ENCODE measurements around the gene PRKCA.
"Not testable (repeated sequence)": the region's sequence is repeated elsewhere in the genome, so short reads cannot be mapped to it uniquely, and the experiment has no call there.

PRKCA gene

DNA sequence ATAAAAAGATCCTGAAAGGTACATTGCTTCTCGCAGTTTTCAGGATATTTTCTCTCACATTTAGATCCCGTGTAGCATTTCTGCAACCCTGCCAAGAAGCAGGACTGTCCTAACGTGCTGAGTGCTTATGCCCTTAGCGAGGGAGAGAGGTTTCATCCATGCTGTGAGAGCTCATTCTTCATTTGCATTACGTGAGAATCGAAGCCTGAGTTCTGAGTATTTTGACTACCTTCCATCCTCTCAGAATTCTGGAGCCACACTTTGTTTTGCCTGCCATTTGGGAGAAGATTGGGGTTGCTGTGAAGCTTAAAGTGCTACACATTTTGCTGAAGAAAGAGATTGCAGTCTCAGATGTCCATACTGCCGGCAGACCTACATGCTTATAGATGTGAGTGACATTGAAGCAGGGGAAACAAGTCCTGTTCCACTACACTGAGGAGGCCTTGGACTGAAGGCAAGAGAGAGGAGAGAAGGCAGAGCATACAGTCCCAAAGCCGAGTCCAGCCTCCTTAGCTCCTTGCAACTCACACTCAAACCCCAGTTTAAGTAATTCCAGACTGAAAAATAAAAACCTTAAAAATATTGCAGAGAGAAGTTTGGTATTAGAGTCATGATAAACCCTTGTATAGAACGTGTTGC is 183.0 kb downstream of the PRKCA start:
- TF ChIP-seq, protein P1, sequence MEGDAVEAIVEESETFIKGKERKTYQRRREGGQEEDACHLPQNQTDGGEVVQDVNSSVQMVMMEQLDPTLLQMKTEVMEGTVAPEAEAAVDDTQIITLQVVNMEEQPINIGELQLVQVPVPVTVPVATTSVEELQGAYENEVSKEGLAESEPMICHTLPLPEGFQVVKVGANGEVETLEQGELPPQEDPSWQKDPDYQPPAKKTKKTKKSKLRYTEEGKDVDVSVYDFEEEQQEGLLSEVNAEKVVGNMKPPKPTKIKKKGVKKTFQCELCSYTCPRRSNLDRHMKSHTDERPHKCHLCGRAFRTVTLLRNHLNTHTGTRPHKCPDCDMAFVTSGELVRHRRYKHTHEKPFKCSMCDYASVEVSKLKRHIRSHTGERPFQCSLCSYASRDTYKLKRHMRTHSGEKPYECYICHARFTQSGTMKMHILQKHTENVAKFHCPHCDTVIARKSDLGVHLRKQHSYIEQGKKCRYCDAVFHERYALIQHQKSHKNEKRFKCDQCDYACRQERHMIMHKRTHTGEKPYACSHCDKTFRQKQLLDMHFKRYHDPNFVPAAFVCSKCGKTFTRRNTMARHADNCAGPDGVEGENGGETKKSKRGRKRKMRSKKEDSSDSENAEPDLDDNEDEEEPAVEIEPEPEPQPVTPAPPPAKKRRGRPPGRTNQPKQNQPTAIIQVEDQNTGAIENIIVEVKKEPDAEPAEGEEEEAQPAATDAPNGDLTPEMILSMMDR (conservative IDR thresholded peaks at IDR 0.05; ENCODE audit: low read length) = no peak
- DNase-seq (ENCODE audit: low read depth) = no peak
- H3K4me3 ChIP-seq (ENCODE audit: low read length) = no peak overlapping the region

DNA sequence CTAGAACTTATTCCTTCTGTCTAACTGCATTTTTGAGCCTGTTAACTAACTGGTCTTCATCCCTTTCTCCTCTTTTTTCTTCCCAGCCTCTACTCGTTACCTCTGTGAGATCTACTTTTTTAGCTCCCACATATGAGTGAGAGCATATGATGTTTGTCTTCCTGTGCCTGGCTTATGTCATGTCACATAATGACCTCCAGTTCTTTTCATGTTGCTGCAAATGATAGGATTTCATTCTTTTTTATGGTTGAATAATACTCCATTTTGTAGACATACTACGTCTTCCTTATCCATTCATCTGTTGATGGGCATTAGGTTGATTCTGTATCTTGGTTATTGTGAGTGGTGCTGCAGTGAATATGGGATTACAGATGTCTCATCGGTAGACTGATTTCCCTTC is 184.7 kb downstream of the PRKCA start:
- H3K4me3 ChIP-seq (ENCODE audit: low read length) = no peak overlapping the region
- DNase-seq (ENCODE audit: low read depth) = no peak
- TF ChIP-seq, protein P1 (conservative IDR thresholded peaks at IDR 0.05; ENCODE audit: low read length) = no peak

DNA sequence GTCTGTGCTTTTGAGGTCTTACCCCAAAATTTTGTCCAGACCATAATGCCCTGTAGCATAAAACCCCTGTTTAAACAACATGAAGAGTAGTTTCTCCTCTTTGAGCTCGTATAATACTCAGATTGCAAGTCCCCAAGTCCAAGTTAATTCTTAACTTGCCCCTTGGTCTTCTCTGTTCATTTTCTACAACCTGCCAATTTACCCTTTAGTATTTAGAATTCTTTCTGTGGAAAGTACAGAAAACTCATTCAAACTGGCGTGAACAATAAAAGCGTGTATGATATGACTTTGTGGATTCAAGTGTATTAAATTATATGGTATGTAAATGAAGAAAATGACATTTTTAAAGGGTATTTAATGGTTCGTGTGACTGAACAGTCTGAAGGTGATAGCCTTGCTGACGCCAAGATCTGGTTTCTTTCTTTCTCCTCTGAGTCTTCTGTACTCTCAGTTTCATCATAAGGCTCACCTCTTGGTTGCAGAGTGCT is 185.6 kb downstream of the PRKCA start:
- DNase-seq (ENCODE audit: low read depth) = no peak
- TF ChIP-seq, protein P1 (conservative IDR thresholded peaks at IDR 0.05; ENCODE audit: low read length) = no peak
- H3K4me3 ChIP-seq (ENCODE audit: low read length) = no peak overlapping the region

DNA sequence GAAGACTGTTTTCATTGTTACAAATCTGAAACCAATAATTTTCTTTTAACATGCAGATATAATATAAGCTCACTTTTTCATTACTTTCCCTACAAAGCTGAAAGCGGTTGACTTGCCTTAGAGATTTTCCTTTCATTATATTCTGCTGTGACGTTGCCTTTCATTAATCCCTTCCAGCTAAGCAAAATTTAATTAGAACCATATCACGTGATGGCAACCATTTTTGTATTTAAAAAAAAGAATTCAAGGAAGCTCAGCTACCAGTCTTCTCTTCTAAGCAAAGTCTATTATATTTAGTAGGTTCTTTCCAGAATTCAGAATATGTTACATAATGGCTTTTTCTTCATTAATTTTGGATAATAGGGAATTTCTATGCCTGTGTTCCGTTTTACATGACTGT is 186.5 kb downstream of the PRKCA start:
- H3K4me3 ChIP-seq (ENCODE audit: low read length) = no peak overlapping the region
- no peak for DNase-seq (ENCODE audit: low read depth)
- TF ChIP-seq, protein P1 (conservative IDR thresholded peaks at IDR 0.05; ENCODE audit: low read length) = no peak

DNA sequence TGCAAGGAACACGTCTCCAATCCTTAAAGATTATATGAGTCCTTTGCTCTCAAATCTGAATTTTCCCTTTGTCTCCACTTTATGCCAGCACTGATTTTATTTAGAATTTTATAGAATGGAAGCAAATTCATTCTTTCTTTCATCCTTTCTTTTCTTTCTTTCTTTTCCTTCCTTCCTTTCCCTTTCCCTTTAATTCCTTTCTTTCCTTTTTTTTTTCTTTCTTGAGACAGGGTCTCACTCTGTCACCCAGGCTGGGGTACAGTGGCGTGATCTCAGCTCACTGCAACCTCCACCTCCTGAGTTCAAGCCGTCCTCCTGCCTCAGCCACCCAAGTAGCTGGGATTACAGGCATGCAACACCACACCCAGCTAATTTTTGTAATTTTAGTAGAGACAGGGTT is 187.2 kb downstream of the PRKCA start:
- not testable (repeated sequence) for H3K4me3 ChIP-seq (ENCODE audit: low read length)

DNA sequence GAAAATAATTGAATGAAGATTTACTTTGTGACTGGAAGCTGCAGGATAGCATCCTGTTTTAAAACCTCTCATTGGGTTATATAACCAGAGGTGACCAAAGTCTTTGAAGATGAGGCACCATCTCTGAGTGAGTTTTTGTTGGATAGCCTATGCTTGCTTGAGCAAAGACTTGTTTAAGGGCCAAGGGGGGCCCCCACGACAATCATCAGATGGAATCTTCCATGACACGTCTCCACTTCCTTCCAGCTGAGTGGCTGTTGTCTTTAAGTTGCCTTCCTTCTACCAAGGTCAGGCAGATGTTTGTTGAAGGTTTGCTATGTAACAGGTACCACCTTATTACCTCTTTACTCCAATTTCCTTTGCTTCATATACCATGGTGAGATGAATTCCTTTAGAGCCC is 188.8 kb downstream of the PRKCA start:
- H3K4me3 ChIP-seq (ENCODE audit: low read length) = no peak overlapping the region
- DNase-seq (ENCODE audit: low read depth) = no peak
- TF ChIP-seq, protein P1 (conservative IDR thresholded peaks at IDR 0.05; ENCODE audit: low read length) = no peak

More for the DNA sequence above, 187.2 kb downstream of the PRKCA start:
- not testable (repeated sequence) for DNase-seq (ENCODE audit: low read depth)

- no peak for DNase-seq (ENCODE audit: low read depth)
- TF ChIP-seq, protein P1 (conservative IDR thresholded peaks at IDR 0.05; ENCODE audit: low read length) = no peak
Observed at GRCh38 chr17:66491665-66492064, 189.3 kb downstream of the PRKCA start.

More at GRCh38 chr17:66491665-66492064, 189.3 kb downstream of the PRKCA start:
- no peak overlapping the region for H3K4me3 ChIP-seq (ENCODE audit: low read length)
